GM18517 (cell line): ENCODE data around the gene TFCP2.

Experiments
- ATAC-seq: cut with Tn5 transposase; IDR thresholded peaks from one replicate; pipeline ENCODE4 v1.9.1; 2021; ENCODE audit warnings: mild to moderate bottlenecking, moderate library complexity; ENCODE audit not compliant: unreplicated experiment

Gene TFCP2

DNA sequence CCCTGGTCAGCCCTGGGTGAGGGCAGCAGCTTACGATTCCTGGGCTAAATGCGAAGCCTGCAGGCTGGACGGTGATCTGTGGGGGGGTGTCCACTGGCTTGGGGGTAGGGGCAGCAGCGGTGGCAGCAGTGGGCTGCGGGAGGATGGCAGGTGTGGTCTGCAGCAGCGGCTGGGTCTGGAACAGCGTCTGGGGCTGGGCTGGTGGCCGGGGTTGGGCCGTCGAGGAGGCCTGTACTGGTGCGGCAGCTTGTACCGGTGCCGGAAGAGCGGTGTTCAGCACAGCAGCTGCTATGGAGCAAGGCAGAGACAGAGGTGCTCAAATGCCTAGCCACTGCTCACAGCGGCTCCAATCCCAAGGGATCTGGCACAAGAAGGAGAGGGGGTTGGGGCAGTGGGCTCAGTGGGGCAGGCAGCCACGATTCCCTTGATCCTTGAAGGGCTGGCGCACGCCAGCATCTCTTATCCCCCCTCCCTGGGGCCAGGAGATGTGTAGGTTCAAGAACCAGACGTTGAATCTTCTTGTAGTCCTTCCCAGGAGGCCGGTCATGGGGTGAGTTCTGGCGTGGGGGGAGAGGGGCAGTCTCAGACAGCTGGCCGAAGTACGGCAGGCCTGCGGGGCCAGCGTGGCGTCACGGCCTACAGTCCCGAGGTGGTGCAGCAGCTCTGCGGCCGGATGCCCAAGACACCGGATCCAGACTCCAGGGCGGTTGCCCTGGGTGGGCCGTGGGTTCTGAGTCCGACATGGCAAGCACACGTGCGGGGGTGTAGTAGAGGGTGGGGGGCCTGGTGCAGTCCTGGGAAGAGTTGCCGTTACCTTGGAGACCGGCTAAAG lies 25.0 kb upstream of the TFCP2 start:
- ATAC-seq = no peak

DNA sequence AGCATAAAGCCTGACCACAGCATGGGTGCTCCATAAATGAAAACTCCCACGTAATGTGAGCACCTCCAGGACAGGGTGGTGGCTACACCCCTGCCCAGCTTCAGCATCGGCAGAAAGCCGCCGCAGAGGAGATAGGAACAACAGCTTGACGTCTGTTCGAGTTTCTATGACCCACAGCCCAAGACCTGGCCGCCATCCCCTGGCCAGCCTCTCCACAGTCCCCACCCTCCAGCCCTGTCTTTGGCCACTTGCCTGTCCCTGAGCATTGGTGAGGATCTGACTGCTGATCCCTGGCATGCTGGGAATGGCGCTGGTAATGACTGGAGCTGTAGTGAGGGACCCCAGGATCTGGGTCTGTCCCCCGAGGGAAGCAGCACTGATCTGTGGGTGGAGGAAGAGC lies 23.6 kb upstream of the TFCP2 start:
- ATAC-seq = no peak

DNA sequence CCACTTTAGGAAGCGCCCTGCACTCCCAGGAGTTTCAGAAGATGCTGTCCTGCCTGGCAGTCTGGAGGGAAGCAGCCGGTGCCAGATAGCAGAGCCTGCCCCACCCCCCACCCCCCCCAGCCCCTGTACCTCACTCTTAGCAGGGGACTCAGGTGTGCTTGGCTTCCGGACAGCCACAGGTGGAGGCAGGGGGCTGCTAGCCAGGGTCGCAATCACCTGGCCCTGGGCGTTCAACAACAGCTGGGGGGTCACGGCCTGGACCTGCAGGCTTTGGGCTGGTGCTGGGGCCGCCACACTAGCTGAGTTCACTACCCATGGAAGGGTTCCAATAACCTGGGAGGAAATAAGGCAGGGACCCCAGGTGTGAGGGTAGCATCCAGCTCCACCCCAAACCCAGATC lies 22.9 kb upstream of the TFCP2 start:
- no peak for ATAC-seq

DNA sequence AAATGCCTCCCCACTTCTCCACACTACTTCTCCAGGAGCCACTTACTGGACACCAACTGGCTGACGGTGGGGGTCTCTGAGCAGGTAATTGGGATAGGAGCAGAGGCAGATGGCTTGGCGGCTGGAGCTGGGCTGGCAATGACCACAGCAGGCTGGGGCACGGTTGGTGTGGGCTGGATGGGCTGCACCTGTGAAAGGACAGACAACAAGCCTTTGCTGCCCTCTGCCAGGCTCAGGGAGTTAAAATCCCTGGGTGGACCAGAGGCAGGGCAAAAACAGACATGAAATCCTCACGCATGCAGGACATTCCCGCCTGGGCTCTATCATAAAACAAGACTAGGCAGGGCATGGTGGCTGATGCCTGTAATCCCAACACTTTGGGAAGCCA lies 19.3 kb upstream of the TFCP2 start:
- no peak for ATAC-seq

DNA sequence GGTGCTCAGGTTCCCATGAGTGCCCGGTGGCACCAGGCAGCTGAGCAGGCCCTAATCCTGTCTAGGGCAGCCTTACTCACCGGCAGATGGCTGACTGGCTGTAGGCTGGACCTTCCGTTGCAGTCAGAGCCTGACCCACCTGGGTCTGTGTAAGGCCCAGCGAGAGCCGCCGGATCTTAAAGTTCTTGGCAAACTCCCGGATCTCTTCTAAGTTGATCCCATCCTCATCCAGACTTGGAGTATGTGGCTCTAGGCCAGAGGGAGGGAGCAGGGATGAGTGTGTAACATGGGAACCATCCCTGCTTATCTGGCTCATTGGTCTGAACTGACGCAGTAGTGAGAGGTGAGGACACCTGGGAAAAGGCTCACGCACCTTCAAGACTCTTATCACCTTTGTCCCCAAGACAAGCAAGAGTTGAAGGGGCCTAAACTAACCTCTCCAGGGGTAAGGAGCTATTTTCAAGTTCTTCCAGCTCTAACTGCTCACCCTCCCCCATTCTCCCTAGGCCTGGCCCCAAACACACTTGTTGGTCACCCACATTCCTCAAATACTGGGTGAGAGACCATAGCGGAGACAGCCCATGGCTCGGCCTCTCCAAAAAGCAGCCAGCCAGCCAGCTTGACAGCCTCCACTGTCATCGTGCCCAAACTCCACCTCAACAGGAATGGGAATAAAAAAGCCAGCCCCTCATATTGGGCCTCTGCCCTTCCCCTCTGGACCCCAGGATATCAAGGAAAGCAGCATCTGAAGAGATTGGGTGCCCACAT lies 18.8 kb upstream of the TFCP2 start:
- no peak for ATAC-seq

DNA sequence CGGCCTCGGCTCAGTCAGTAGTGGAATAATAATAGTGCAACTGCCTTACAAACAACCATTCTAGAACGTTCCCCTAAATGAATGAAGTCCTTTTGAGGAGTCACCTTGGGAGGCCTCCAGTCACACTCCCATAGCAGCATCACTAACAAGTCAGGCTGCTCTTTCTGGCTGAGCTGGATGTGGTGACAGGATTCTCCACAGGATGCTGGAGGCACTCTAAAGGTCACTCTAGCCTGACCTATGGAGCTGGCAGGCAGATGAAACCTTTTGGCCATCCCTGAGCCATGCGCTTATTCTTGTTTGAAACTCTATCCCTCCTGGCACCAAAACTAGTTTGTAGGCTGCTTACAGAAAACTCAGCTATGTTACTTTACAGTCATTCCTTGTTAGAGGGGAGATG lies 17.9 kb upstream of the TFCP2 start:
- ATAC-seq = no peak

DNA sequence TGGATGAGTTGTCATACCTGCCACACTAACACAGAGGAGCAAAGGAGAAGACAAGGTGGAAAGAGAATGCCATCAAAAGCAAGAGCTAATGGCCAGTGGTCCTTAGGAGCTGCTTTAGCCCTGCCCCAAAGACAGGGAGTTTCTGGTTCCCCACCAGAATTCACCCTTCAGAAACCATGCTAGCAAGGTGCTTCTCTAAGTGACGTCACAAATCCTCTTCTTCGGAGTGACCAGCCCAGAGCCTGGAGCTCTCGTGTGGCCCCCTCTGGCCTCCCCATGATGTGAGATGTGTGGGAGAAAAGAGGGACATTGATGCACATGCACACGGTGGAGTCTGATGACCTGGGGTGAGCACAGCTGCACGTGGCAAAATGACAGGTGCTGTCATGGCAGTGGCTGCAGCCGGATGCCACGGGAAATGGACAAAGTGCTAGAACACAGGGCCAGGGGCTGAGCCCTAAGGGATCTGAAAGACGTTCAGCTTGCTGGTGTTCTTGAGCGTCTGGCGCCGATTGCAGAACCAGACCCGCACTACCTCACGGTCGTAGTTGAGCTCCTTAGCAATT lies 16.9 kb upstream of the TFCP2 start:
- ATAC-seq = no peak

DNA sequence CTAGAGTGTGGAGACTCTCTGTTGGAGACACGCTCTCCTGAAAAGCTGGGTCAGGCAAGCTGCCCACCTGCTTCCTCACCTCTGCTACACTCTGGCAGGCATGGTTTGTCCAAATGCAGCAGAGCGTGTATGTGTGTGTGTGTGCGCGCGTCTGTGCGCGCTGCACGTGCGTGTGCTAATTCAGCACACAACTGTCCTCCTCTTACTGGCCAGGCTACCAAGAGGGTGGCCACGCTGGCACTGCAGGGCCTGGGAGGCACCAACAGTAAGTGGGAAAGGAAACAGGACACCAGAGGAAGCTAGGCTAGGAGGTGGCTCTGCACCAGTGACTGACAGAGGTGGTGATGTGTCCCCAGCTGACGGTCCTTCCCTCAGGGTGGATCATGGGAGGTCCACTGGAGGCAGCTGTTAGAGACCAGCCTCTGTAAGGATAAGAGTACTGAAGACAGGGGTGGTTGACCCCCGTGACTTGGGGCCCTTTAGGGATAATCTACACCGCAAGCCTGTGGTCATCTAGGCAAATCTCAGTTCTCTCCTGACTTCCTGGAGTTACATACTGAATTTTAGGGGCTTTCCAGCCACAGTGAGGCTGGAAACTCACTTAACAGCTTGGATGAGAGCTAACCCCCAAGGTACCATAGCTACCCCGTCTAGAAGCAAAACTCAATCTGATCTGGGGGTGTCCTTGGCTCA lies 15.6 kb upstream of the TFCP2 start:
- no peak for ATAC-seq

DNA sequence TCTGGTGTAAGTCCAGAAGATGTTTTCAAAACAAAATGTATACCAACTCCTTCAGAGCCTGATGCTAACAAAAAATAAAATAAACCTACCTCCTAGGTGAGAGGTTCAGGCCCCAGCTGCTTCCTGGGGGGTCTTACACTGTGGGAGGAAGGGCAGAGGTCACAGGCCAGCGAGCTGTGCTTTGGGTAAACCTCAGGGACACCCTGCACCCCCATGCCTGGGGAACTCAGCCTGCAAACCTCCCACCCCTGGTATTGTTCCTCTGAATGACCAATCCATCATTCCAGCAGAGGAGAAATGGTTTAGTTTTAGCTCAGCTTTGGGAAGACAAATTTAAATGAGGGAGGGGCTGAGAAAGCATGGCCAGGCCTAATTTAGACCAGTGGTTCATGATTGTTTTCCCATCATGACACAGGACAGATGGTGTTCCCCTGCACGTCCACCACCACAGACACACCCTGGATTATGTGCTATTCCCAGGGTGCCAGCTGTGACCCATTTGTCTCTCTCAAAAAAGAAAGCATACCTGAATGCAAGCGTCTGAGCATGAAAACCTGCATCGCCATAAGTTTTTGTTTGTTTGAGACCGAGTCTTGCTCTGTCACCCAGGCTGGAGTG lies 14.5 kb upstream of the TFCP2 start:
- ATAC-seq = no peak

DNA sequence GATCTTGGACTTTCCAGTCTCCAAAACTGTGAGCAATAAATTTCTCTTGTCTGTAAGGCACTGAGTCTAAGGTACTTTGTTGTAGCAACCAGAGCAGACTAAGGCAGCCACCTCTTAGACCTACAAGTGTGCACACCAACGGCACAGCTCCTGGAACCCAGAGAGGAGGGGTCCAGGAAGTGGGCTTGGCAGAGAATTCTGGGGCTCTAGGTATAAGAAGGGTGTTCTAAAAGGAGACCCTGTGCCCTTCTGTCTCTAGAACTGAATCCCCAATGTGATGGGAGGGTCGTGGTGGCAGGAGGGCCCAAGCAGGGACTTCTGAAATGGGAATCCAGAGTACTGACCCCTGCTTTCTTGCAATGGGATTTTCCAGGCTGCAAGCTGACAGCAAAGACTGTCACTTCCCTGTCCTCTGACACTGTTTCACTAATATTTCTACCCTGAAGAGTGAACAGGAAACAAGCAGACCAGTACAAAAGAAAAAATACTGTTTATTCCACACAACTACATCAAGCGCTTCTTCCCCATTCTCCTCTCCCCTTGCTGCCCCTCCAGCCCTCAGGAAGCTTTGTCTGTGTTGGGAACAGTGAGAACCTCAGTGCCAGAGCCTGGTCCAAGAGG lies 13.6 kb upstream of the TFCP2 start:
- no peak for ATAC-seq

DNA sequence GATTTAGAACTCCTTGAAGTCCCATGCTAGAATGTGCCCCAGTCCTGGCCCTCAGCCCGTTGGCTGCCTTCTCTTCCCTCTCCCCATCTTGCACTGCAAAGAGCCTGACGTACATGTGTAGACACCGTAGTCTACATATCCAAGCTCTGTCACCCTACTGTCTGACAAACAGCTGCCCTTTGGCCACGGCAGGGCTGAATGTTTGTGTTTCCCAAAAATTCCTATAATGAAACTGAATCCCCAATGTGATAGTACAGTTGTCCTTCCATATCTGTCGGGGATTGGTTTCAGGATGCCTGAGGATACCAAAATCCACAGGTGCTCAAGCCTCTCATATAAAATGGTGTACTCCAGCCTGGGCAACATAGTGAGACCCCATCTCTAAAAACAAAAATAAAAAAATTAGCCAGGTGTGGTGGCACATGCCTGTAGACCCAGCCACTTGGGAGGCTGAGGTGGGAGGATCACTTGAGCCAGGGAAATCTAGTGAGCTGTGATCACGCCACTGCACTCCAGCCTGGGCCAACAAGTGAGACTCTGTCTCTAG lies 12.3 kb upstream of the TFCP2 start:
- no peak for ATAC-seq

DNA sequence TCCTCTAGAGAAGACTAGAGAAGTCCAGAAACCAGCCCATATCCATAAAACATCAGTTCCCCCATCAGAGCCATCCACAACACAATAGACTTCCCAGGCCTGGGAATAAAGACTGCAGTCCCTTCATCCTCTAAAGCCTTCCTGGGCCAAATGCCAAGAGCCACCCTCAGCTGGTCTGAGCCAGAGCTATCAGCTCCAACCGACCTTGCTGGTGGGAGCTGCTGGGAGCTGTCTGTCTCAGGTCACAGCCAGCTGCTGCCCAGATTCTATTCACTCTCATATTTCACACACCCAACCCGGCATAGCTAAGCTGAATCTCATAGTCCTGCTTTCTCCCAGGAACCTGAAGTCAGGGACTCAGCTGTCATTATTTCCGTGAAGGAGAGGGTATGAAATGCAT lies 10.9 kb upstream of the TFCP2 start:
- no peak for ATAC-seq

DNA sequence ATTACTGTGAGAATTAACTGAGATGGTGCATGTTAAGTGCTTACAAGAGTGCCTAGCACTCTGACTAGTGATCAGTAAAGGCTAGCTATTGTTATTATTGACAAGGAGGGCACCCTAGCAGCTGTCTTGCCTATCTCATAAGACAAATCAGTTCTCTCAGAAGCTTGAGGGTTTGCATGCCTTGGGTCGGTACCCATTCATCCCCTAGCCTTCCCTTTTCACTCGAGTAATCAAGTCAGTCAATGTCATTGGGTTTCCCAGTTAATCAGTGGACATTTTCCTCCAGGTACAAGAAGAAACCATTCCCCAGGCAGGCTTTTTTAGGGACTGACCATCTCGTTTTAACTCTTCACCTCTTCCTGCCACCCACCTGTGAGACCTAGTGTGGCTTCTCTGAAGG lies 10.4 kb upstream of the TFCP2 start:
- no peak for ATAC-seq

DNA sequence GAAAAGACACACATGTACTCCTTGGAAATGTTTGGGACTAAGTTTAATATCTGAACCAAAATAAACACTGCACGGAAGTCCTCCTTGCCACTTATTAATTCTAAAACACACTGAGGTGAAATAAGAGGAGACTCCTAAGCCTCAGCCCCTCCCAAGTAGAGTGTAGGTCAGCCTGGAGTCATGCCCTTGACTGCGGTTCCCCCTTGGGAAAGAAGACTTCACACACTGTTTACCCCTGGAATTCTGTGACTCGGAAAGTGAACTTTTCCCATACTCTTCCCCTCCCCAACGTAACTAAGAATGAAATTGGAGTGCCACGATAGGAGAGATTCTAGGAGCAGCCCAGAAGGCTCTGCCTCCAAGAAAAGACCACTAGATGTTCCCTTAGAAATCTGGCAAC lies 8.6 kb upstream of the TFCP2 start:
- no peak for ATAC-seq

DNA sequence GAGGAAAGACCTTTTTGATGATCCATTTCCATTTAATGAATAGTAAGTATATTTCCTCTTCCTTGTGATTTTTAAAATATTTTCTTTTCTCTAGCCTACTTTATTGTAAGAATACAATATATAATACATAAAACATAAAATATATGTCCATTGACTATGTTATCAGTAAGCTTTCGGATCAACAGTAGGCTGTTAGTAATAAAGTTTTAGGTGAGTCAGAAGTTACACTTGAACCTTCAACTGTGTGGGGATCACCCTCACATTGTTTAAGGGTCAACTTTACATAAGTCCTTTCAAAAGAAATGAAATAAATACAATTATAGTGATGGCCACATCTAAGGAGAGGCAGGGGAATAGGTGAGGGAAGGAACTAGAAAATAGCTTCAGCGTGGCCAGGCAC lies 5.0 kb upstream of the TFCP2 start:
- no peak for ATAC-seq

DNA sequence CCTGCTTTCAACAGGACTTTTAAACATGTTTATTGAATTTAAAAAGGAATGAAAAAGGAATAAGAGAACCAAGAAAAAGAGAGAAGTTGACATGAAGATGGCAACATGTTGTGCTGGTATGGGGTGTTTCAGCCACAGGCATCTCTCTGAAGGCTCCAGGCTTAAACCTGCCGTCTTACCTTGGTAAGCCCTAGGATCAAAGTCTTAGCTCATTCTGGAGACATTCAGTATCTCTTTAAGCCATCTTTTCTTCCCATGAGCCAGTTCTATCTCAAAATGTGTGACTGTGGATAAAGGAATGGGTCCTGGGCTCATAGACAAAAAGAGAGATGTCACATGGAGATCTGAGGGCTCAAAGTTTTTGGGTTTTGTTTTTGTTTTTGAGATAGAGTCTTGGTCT lies 1.6 kb upstream of the TFCP2 start:
- ATAC-seq = no peak

DNA sequence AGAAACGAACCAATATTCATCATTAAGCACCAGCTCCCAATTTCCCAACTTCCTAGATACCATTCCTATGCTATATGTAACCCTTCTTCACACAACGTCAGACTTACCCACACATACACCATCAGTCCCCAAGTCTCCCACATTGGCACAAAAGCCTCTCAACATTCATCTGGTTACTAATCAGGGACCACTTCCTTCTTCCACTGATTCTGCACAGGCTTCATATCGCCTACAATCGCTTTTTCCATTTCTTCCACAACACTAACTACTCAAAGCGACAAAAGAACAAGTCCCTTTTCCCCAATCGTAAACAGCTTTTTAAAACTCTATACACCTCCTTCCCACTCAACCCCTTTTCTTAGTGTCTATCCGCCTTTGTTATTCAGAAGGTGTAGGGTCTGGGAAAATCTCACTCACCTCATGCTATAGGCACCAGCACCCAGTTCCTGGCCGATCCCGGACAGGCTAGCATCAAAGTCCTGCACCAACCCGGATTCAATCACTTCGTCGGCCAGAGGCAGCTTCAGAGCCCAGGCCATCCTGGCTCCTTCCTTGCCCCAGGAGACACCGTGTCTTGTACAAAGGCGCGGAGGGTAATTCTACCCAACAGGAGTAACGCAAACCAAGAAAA lies 936 bp downstream of the TFCP2 start:
- no peak for ATAC-seq

DNA sequence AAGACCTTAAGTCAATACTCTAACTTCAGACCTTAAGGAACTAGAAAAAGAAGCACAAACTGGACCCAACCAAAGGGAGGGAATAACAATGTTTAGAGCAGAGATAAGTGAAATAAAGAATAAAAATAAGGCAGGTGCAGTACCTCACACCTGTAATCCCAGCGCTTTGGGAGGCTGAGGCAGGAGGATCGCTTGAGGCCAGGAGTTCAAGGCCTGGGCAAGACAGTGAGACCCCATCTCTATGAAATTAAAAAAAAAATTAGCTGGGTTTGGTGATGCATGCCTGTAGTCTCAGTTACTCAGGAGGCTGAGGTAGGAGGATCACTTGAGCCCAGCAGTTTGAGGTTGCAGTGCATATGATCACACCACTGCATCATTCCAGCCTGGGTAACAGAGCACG lies 9.1 kb downstream of the TFCP2 start:
- ATAC-seq = no peak

DNA sequence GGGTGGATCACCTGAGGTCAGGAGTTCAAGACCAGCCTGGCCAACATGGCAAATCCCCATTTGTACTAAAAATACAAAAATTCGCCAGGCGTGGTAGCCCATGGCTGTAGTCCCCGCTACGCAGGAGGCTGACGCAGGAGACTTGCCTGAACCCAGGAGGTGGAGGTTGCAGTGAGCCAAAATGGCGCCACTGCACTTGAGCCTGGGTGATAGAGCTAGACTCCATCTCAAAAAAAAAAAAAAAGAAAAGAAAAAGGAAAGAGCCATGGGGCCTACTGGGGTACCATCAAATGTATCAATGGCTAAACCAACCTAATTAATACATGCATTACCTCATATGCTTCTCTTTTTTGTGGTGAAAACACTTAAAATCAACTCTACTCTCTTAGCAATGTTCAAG lies 10.7 kb downstream of the TFCP2 start:
- ATAC-seq = no peak
